Gastrocnemius medialis (tissue), 4 donors: ENCODE measurements around the gene COL6A3.

Experiments
- CTCF ChIP-seq, 5 experiments: fragments of 450-650 bp in 3 of 5; fragments of 200-600 bp in 2 of 5; sonication (generic) in 2 of 5; IDR thresholded peaks in 4 of 5; conservative IDR thresholded peaks in 1 of 5; 1 replicate in 4 of 5; 2 replicates in 1 of 5; pipeline ENCODE4 v1.5.1; 2016 to 2019; ENCODE audit warnings: antibody characterized with exemption in 5 of 5, mild to moderate bottlenecking in 3 of 5, moderate library complexity in 3 of 5
- POLR2A ChIP-seq, 2 donors: fragments of 450-650 bp; IDR thresholded peaks; one replicate each; pipeline ENCODE4 v1.6.1; 2017; ENCODE audit warnings: antibody characterized with exemption in 2 of 2, mild to moderate bottlenecking in 2 of 2, moderate library complexity in 2 of 2

GRCh38 chr2:237279012-237279768 lies 134.8 kb downstream of the COL6A3 start:
- TF ChIP-seq CTCF (IDR thresholded peaks at IDR 0.05 in 4 of 5, conservative IDR thresholded peaks at IDR 0.05 in 1 of 5) (no peak), POLR2A (IDR thresholded peaks at IDR 0.05) (no peak)
